H1 (cell line): ENCODE data around the gene NAV2.

Source experiments
- CBX8 ChIP-seq: fragments of 300-800, 300-1000 bp; sonication (generic); IDR thresholded peaks from 2 replicates; pipeline ENCODE4 v1.7.1; 2016; ENCODE audit warnings: low read depth, low read length, borderline replicate concordance
- CEBPB ChIP-seq: IDR thresholded peaks from 2 replicates; pipeline ENCODE4 v1.6.1; 2012; ENCODE audit warnings: low read depth, low read length
- CREB1 ChIP-seq: IDR thresholded peaks from 2 replicates; pipeline ENCODE4 v1.6.1; 2012; ENCODE audit warnings: inconsistent platforms
- CTCF ChIP-seq, 3 experiments: IDR thresholded peaks; 1 replicate in 2 of 3; 2 replicates in 1 of 3; pipeline versions ENCODE4 v1.5.1 to v1.6.1; 2011; ENCODE audit warnings: low read length in 3 of 3, mild to moderate bottlenecking in 3 of 3, inconsistent platforms in 2 of 3, low read depth in 1 of 3, moderate library complexity in 1 of 3; ENCODE audit not compliant: insufficient read depth in 1 of 3; ENCODE audit errors: control extremely low read depth in 1 of 3
- GABPA ChIP-seq: IDR thresholded peaks from 2 replicates; pipeline ENCODE4 v1.6.1; 2011; ENCODE audit warnings: mild to moderate bottlenecking, low read length, moderate library complexity, borderline replicate concordance; ENCODE audit not compliant: insufficient read depth
- KDM1A ChIP-seq: fragments of 200-600, 300-600 bp; sonication (generic); IDR thresholded peaks from 2 replicates; pipeline ENCODE4 v1.7.1; 2016; ENCODE audit warnings: mild to moderate bottlenecking, low read length, borderline replicate concordance
- RAD21 ChIP-seq, 2 experiments: IDR thresholded peaks in 1 of 2; conservative IDR thresholded peaks in 1 of 2; 2 replicates each; pipeline ENCODE4 v1.6.1; 2011; ENCODE audit warnings: low read depth in 2 of 2, low read length in 2 of 2, improper control_type of control experiment in 1 of 2, inconsistent platforms in 1 of 2, mild to moderate bottlenecking in 1 of 2, moderate library complexity in 1 of 2
- SIN3A ChIP-seq, 2 experiments: IDR thresholded peaks in 1 of 2; conservative IDR thresholded peaks in 1 of 2; 2 replicates each; pipeline ENCODE4 v1.6.1; 2011 to 2012; ENCODE audit warnings: low read length in 2 of 2, improper control_type of control experiment in 1 of 2, low read depth in 1 of 2, mild to moderate bottlenecking in 1 of 2
- SP1 ChIP-seq: IDR thresholded peaks from 2 replicates; pipeline ENCODE4 v1.6.1; 2011; ENCODE audit warnings: low read depth, low read length
- TBP ChIP-seq: IDR thresholded peaks from 2 replicates; pipeline ENCODE4 v1.6.1; 2011; ENCODE audit warnings: low read depth, low read length, improper control_type of control experiment
- YY1 ChIP-seq: IDR thresholded peaks from 2 replicates; pipeline ENCODE4 v1.6.1; 2011; ENCODE audit warnings: low read depth, mild to moderate bottlenecking, low read length

DNA sequence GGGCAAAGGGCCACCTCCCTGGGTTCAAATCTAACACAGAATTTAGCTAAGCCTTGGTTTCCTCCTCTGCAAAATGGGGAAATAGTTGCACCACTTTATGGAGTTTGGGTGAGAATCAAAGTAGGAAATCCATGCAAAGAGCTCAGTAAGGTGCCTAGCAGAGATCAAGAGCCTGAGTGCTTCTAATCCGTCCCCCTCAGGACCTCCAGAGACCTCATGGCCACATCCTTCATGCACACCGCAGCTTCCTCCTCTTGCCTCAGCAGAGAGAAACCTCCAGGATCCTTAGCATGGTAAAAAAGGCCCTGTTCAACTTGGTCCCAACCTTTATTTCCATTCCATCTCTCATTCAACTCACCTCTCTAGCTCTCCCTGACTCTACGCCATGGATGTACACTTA, 37.8 kb upstream of the NAV2 start:
- TF ChIP-seq CEBPB (no peak), CREB1 (no peak), CTCF (IDR thresholded peaks at IDR 0.05; ENCODE audit: control extremely low read depth in 1 of 3, insufficient read depth in 1 of 3, low read depth in 1 of 3, low read length in 3 of 3) (no peak), YY1 (no peak), KDM1A (no peak), SP1 (no peak), CBX8 (no peak), TBP (no peak), SIN3A (conservative IDR thresholded peaks at IDR 0.05 in 1 of 2, IDR thresholded peaks at IDR 0.05 in 1 of 2; ENCODE audit: low read depth in 1 of 2, low read length in 2 of 2) (no peak), RAD21 (IDR thresholded peaks at IDR 0.05 in 1 of 2, conservative IDR thresholded peaks at IDR 0.05 in 1 of 2; ENCODE audit: low read depth in 2 of 2, low read length in 2 of 2) (no peak), GABPA (no peak)
